GM12891 (cell line): ENCODE measurements around the gene COPS7B.

Source experiments
- POLR2AphosphoS5 ChIP-seq: IDR thresholded peaks from 2 replicates; pipeline ENCODE4 v1.6.1; 2011; ENCODE audit warnings: low read depth, low read length, control low read depth
- SPI1 ChIP-seq: IDR thresholded peaks from 2 replicates; pipeline ENCODE4 v1.6.1; 2011; ENCODE audit warnings: low read depth, low read length, control low read depth

- peak; percentile 82 for TF ChIP-seq SPI1
- no peak for TF ChIP-seq POLR2AphosphoS5
Observed at GRCh38 chr2:231786177-231786916, at the start of gene COPS7B.
